DMS53 treated with DMSO at 0.1 percent for 48 hours (cell line): ENCODE results near the gene PLEKHA6.
"Not testable (repeated sequence)": the region's sequence is repeated elsewhere in the genome, so short reads cannot be mapped to it uniquely, and the experiment has no call there.

Experiments used
- DNase-seq: peaks from one replicate; lab custom pipeline; 2025; ENCODE audit not compliant: unreplicated experiment; lab: John Stamatoyannopoulos, UW

Gene PLEKHA6

DNA sequence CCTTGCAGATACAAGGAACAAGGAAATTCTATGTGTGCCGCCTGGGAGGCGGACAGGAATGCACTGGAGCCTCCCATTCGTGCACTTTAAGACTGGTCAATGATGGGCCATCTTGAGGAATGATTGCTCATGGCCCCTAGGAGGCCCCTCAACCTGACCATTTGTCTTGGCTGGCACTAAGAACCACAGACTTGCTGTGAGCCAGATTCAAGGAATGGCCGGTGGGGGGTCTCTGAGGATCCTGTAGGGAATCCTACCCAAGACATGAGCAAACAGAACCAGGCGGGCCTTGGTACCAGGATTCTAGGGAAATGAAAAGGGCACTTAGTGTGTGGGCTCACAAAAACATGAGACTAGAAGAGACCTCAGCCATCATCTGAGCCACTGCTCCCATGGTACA lies 117.8 kb downstream of the PLEKHA6 start:
- no peak for DNase-seq

DNA sequence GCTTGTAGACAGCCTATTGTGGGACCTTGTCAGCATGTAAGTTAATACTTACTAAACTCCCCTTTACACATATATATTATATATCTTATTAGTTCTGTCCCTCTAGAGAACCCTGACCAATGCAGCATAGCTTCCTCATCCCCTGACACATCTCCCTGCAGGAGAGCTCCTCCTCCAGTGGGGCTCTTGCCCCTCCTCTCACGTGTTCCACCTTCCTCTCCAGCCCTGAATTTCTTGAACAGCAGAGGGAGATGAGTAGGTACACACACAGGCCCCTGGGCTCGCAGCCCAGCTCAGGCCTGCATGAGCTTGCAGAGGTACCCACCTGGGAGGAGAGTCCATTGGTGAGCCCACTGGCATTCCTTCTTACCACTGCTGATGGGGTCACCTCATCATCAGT lies 118.7 kb downstream of the PLEKHA6 start:
- no peak for DNase-seq

DNA sequence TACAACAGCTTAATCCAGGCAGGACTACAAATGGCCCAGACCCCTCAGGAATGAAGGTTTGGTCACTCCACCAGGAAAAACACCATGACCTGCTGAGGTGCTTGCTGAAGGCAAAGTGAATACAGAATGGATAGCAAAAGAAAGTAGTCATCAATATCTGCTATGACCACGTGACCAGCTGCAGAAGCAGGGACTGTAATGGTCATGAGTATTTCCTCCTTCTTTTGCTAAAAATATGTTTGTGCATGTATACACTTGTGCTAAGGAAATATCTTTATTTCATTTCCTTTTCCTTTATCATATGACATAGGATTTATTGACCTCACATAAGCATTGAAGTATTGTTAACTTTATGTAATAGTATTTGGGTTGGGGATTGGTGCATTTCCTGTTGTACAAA lies 119.5 kb downstream of the PLEKHA6 start:
- no peak for DNase-seq

DNA sequence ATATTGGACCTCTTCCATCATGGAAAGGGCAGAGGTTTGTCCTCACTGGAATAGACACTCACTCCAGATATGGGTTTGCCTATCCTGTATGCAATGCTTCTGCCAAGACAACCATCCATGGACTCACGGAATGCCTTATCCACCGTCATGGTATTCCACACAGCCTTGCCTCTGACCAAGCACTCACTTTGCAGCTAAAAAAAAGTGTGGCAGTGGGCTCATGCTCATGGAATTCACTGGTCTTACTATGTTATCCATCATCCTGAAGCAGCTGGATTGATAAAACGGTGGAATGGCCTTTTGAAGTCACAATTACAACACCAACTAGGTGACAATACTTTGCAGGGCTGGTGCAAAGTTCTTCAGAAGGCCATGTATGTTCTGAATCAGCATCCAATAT lies 120.3 kb downstream of the PLEKHA6 start:
- DNase-seq, result not testable (repeated sequence)

DNA sequence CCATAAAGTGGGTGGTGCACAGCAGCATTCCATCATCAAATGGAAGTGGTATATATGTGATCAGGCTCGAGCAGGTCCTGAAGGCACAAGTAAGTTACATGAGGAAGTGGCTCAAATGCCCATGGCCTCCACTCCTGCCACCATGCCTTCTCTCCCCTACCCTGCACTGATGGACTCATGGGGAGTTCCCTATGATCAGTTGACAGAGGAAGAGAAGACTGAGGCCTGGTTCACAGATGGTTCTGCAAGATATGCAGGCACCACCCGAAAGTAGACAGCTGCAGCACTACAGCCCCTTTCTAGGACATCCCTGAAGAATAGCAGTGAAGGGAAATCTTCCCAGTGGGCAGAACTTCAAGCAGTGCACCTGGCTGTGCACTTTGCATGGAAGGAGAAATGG lies 121.2 kb downstream of the PLEKHA6 start:
- not testable (repeated sequence) for DNase-seq

DNA sequence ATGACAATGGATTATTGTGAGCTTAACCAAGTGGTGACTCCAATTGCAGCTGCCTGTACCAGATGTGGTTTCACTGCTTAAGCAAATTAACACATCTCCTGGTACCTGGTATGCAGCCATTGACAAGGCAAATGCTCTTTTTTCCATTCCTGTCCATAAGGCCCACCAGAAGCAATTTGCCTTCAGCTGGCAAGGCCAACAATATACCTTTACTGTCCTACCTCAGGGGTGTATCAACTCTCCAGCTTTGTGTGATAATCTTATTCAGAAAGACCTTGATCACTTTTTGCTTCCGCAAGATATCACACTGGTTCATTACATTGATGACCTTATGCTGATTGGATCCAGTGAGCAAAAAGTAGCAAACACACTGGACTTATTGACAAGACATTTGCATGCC lies 122.2 kb downstream of the PLEKHA6 start:
- not testable (repeated sequence) for DNase-seq

DNA sequence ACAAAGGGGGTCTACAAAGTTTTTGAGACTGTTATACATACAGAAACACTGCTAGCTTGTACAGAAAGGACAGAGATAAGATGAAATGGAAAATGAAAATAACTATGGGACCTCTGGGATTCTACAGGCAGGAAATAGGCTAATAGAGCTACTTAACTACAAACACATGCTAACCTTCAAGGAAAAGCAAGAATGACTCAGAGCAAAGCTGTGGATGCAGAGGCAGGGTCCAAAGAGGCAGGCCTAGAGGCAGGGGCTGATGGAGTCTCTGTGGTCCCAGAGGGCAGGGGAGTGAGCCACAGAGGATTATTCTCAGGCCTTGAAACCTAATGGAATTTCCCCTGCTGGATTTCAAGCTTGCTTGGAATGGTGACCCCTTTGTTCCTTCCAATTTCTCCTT lies 127.2 kb downstream of the PLEKHA6 start:
- DNase-seq, result no peak

DNA sequence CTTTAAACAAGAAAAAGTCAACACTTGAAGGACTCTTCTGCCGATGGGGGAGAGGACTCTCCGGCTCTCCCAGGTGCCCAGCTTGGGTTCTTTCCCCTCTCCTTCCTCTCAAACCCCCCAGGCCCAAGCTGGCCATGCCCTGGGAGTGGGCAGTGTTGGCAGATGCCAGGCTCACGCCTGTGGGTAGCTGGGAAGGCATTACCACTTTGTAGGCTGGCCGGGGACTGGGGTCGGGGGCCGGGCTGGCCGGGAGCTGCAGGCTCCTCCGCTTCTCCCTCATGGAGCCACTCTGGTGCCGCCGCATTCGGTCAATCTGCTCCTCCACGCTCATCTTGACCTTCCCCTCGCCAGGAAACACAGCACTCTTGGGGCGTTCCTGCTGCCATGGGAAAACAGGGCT lies 129.5 kb downstream of the PLEKHA6 start:
- DNase-seq, result no peak

DNA sequence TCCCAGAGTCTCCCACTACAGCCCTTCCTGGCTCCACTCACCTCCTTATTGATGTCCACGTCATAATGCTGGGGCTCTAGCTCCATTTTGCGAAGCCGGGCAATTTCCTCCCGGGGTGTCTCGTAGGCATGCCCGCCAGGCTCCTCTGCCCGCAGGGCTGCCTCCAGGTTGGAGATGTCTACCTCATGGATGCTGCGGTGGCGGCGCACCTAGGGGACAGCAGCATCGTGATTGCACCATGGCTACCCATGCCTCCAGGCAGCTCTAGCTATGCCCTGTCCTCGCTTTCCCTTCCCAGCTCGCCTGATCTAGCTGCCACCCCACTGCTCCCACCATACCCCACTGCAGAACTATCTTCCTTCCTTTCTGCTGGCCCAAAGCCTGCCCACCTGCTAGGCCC lies 130.8 kb downstream of the PLEKHA6 start:
- DNase-seq, result no peak

DNA sequence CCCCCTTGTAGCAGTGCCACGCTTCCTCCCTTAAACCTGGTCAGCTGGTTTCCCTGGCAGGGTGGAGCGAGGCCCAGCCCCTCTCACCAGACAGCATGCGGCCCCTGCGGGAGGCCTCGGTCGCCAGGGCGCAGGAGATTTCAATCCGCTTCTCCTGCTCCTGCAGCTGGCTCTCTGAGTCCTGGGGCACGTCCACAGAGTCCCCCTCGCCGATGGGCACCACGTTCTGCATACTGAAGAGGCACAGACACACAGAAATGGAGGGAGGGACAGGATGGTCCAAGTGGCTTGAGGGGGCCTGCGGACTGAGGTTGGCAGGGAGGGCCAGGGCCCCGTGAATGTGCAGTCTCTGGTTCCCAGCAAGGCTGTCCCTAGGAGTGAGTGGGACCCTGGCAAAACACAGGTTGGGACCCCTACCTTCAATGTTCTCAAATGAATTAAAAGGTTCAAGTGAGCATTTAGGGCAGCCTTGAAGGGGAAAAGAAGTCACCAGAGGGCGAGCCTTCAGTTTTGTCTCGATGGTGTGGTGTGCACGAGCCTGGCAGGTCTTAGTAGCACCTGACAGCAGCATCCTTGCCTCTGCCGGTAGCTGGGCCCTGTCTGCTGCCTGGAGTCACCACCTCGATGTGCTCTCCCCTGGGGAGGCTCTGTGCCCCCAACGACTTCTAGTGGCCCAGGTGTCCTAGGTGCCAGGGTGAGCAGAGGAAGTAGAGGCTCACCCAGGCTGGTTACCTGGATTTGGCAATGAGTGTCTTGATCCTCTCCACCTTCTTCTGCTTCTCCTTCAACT lies 131.5 kb downstream of the PLEKHA6 start:
- no peak for DNase-seq

DNA sequence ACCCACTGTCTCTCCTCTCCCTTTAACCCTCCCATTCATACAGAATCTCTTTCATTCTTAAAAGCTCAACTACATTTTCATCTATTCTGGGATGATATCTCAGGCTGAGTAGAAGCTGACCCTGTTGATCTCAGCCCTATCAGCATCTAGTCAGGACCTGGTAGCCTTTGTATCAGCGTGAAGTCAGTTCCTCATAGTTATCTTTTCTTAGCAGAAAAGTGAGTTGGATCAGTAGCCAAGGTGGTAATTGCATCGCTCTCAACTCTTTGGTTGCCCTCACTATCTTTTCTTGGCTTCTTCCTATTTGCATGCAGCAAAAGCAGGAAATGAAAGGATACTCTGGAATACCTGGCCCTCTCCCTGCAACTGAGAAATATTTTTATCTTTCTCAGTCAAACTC lies 132.4 kb downstream of the PLEKHA6 start:
- DNase-seq, result no peak

DNA sequence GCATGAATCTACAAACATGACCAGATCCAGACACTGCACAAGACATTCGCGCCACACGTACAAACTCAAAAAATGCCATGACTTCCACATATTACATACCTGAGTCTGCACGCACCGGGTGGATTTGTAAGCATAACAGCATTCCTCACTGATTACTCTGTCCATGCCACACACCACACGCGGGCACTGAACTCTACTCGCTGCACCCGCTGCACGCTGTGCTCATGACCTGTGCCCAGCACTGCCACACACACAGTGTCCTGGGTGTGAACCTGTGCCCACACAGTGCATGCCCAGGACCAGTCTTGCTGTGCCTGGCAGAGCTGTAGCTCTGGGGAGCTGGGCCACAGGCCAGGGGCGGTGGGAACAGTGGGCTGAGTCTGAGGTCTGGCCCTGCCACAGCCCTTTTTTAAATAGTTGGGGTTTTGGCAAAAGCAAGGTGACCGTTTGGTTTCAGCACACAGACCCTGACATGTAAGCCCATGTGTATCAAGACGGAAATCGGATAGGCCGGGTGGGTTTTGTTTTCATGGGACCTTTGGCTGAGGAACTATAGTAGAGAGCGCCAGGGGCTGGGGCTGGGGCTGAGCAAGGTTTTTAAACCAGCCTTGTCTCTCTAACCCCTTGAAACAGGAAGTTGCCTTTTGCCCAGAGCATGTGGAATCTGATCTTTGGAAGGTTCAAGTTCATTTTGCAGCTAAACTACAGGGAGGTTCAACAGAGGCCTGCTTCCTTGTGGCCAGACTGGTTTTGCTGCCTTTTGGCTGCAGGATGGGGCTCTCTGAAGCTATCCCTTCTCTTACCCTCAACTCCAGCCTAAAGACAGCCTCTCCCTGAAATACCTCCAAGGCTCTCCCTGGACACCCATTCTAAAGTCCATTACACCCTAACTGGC lies 133.6 kb downstream of the PLEKHA6 start:
- DNase-seq, result peak; percentile 13

DNA sequence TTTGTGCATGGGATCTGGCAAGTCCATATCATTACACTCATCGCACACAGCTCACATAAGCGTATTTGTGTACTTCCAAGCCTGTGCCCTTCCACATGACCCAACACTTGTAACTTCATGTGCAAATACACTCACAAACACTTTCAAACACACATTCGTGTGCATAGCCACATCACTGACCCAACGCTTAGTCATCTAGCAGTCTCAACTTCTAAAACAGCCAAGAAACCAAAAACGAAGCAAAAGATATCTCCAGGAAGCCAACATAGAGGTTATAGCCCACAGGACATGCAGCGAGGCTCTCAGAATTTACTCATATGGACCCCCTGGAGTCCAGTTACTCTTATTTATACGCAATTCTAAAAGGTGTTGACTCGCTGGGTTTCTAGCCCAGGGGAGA lies 135.1 kb downstream of the PLEKHA6 start:
- DNase-seq, result no peak

DNA sequence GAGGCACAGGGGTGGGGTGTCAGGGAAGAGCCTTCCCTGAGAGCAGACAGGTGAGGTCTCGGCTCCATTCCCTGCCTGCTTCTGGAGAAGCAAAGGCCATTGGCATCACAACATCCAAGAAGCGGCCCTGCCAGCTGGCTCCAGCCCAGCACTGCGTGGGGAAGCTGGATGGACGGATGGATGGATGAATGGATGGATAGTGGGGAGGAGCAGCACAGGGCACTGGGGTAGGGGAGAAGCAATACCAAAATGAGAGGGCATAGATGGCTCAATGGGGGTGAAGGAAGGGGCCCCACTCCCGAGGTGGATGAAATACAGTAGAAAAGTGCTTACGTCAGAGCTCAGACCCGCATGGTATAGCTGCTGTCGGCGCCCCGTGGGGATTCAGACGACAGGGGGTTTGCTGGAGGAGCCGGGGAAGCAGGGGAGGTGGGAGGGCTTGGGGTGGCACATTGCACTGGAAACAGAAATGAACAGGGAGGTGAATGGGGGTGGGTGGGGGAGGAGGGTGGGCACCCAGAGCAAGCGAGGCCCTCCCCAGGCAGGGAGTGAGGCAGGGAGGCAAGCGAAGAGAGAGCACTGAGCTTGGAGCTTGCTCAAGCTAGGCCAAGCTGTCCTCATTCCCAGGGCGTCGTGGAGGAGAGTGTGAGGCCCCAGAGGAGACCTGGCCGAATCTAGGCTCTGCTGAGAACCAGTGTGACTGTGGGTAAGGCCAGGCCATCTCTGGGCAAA lies 136.4 kb downstream of the PLEKHA6 start:
- DNase-seq, result no peak

DNA sequence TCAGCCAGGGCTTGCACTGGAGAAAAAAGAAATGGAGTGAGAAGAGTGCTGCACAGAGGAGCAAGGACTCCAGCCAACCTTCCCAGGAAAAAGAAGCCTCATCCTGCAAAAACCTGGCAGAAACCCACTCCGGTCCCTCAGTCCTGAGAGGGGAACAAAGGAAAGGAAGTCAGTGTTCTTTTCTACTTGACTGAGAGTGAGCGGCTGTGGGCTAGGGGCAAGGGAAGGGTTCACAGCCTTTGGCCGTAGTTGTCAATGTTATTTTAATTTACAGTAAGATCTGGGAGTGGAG lies 137.0 kb downstream of the PLEKHA6 start:
- DNase-seq, result no peak

DNA sequence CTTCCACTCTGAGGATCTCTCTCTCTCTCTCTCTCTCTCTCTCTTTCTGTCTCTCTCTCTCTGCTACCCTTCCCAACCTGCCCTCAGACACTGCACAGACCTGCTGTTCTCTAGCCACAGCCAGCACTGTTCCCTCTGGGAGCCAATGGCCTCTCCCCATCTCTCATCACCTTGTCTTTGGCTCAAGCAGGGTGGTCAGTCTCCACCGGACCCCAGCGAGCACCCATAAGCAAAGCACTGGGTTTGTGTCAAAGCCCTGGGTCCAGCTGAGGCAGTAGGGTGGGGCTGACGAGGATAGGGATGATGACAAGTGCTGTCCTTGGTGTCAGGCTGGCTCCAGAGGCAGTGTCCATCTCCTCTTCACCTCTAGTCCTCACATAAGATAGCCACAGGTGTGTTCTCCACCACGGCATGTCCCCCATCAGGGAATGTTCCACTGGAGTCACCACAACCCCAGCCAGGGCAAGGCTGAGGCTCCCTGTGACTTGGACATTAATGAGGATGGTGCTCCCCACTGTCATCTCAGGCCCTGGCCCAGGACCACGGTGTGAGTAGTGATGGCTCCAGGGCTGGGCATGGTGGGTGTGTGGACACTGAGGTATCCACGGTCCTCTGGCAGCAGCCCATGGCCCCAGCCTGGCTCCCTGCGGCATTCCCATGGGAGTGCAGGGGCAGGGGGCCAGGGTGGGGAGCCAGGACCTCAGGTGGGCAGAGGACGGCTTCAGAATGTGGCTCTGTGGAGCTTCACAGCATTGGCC lies 137.5 kb downstream of the PLEKHA6 start:
- no peak for DNase-seq

DNA sequence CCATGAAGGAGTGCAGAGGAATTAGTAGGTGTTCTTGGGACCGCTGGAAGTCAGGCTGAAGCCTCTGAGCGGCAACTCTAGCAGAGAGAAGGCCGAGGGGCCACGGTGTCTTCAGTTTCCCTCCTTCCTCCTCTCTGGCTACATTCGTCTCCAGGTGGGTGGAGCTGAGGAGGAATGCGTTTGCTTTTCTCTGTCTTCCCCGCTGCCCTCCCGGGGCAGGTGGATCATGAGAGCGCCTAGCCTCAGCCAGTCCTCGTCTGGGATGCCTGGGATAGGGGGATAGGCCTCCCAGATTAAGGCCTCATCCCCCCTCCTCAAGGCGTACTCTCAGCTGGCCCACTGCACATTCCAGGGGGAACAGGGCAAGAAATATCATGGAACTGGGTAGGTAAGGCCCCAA lies 138.5 kb downstream of the PLEKHA6 start:
- DNase-seq, result no peak

DNA sequence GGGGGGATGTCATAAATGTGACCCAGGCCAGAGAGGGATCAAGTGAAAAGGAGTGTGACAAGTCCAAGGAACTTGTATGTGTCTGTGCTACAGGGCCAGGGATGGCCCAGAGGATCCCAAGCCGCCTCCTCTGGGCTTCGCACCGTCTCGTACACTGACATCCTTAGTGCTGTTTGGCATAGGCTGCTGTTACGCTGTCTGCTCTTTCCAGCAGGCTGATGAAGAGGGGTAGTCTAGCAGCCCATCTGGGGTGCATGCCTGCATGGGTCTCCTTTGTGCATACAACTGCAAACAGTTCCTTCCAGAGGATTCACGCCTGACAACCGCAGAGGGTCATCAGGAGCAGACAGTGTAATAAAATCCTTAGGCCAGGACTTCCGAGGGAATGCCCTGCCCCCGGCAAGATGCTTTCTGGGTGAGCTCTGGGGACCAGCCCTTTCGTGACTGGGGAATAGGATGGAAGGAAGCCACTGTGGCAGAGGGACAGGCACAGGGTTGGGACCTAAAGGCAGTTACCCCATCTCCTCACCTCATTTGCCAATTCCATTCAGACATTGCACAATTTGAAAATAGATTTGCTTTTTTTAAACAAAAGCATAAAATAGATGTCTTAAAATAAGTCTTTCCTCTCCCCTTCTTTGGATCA lies 139.6 kb downstream of the PLEKHA6 start:
- no peak for DNase-seq

DNA sequence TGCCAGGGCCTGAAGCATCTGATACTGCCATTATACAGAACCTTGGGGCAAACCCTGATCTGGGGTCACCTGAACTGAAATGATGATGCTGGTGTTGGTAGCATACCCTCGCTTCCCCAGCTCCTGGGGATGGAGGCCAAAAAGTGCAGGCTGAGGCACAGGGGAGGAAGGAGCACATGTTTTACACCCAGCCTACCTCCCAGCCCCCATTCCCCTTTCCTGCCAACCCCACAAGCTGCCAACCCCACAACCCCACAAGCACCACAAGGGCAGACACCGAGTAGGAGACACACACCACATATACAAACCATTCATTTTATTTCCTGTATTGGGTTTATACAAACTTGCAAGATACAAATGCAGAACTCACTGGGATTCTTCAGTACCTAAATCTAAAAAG lies 141.2 kb downstream of the PLEKHA6 start:
- DNase-seq, result no peak

DNA sequence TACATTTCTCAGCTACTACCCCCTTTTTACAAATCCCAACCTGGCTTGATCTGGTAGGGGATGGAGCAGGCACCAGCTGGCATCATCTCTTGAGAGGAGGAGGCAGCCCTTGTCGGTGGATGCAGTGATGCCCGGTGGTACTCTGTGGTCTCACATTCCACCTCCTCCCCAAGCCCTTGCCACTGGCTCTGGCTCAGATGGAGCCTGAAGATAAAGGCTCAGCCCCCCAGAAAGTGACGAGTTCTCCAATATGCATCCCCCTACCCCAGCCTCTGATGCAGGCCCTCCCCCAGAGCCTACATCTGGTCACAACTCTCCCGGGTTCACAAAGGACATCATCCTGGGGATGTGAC lies 142.1 kb downstream of the PLEKHA6 start:
- no peak for DNase-seq
